HFF-Myc (cell line): ENCODE measurements around the gene ZNF550.

Experiments used
- DNase-seq: peaks from one replicate; pipeline ENCODE4 v3.0.0-alpha.2; 2011; ENCODE audit warnings: low read depth; ENCODE audit errors: extremely low read depth
- H3K4me3 ChIP-seq: replicated peaks from 2 replicates; pipeline ENCODE4 v1.5.1; 2011; ENCODE audit warnings: low read depth, mild to moderate bottlenecking, control low read depth, low read length
- TF ChIP-seq, protein P1 (sequence below): IDR thresholded peaks from 2 replicates; pipeline ENCODE4 v1.5.1; 2012; ENCODE audit warnings: mild to moderate bottlenecking, low read depth, low read length, control low read depth; ENCODE audit errors: missing control alignments

ZNF550 gene

DNA sequence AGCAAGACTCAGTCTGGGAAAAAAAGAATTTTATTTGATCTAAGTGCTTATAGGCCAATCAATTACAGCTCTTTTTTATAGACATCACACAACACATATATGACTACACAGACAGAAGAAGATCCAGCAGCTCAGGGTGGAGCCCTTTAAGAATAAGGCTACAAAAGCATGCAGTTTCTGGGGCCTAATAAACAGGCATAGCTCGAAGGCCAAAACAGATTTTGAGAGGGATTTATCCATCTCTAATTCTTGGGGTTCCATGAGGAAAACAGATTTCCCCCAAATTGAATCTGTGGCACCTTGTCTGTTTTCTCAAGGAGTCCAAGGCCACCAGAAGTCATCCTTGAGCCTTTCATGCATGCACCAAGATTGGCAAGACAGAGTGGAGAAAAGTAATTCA, 3.9 kb upstream of the ZNF550 start:
- H3K4me3 ChIP-seq = no peak overlapping the region
- no peak for DNase-seq
- TF ChIP-seq, protein P1, sequence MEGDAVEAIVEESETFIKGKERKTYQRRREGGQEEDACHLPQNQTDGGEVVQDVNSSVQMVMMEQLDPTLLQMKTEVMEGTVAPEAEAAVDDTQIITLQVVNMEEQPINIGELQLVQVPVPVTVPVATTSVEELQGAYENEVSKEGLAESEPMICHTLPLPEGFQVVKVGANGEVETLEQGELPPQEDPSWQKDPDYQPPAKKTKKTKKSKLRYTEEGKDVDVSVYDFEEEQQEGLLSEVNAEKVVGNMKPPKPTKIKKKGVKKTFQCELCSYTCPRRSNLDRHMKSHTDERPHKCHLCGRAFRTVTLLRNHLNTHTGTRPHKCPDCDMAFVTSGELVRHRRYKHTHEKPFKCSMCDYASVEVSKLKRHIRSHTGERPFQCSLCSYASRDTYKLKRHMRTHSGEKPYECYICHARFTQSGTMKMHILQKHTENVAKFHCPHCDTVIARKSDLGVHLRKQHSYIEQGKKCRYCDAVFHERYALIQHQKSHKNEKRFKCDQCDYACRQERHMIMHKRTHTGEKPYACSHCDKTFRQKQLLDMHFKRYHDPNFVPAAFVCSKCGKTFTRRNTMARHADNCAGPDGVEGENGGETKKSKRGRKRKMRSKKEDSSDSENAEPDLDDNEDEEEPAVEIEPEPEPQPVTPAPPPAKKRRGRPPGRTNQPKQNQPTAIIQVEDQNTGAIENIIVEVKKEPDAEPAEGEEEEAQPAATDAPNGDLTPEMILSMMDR = no peak

DNA sequence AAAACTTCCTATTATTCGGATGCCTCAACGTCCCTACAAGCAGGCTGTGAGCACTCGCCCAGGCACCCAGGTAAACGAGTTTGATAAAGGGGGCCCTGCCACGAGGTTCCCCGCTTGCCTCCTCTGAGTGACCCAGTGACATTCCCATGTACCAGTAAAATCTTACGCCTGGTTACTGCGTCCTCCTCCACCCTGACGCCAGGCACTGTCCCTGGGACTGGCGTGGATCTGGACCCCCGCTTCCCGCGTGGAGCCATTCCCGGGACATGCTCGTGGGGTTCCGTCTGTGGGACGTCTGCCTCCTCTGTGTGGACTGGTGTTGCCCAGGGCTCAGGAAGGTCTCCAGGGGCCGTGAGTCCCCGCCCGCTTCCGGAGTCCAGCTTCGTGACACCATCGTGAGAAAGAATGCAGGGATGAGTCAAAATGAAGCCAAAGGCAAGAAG, 407 bp upstream of the ZNF550 start:
- DNase-seq = no peak
- H3K4me3 ChIP-seq = peak overlapping the region; percentile 69
- TF ChIP-seq, protein P1 = no peak

DNA sequence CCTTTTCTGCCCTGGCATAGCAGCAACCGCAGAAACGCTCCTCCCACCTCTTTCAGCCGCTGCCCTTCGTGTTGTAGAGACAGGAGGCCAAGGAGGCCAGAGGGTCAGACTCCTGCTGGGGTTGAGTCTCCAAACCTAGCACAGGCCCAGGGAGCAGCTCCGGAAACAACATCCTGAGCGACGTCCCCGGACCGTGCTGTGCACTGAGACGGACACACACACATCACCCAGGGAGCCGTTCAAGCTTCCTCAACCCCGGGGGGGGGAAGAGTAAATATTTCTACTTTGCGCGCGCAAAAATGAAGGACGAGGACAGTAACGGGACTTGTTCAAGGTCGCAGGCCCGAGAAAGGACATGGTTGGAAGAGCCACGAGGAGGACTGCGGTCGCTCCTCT, 657 bp downstream of the ZNF550 start:
- peak overlapping the region; percentile 69 for H3K4me3 ChIP-seq

DNA sequence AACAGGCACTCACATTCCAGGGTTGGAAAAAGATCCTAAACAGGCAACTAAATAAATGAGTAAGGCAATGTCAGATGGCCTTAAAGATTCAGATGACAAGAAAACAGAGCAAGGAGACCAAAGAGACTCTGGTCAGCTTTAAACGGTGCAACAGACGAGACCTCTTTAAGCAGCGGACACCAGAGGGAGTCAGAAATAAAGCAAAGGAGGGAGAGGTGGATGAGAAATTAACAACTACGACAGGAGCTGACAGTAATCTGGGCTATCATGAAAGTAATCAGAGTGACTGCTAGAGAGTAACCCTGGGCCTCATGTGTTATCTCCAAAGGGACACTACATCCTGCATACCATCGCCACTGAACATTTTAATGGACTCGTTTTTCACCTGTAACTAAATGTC, 1.1 kb downstream of the ZNF550 start:
- TF ChIP-seq, protein P1 = peak; percentile 10
- peak overlapping the region; percentile 69 for H3K4me3 ChIP-seq
- DNase-seq = no peak

More for the DNA sequence above, 657 bp downstream of the ZNF550 start:
- no peak for DNase-seq
- TF ChIP-seq, protein P1 = no peak

DNA sequence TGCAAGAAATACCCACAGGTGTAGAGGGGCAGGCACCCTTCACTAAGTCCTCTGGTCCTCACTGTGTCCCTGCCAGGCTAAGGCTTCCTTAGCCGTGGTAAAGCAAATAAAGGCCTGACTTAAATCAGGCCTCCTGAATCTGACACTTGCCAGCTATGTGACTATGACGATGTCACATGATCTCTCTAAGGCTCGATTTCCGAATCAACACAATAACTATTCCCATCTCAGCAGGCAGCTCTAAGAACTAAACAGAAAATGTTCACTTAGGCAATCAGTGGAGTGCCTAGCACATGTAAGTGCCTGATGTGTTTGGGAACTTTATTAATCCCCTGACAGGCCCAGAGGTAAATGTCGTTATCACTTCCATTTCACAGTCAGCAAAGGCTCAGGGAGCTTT, 2.0 kb downstream of the ZNF550 start:
- no peak overlapping the region for H3K4me3 ChIP-seq
- TF ChIP-seq, protein P1 = no peak
- DNase-seq = no peak

DNA sequence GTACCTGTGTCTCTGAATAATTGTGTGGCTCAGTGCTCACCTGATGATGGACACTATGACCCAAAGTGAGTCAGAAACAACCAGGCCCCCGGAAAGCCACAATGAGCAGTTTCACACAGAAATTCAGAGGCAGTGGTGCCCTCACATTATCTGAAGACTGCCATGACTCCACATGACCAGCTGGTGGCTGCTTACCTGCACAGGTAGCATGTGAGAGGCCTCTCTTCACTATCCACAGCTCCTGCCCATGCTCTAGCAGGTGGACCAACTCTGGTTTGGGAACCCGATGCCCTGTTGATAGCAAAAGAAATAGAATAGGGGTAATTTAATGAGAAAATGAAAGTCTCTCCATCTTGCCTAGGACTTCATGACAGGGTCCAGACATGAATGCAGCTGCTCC, 7.2 kb downstream of the ZNF550 start:
- no peak overlapping the region for H3K4me3 ChIP-seq
- TF ChIP-seq, protein P1 = no peak
- DNase-seq = no peak

DNA sequence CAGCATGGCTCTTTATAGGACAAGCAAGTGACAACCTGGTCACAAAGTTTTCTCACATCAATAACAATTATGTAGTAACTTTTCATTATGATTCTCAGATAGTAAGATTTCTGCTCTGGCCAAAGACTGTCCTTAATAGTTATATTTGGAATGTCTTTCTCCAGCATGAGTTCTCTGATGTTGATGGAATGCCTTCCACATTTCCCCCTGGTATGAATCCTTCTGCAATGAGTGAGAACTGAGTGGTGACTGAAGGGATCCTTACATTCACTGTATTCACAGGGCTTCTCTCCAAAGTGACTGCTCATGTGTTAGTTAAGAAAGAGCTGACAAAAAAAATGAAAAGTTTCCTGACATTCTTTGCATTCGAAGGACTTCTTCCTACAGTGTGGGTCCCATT, 13.2 kb downstream of the ZNF550 start:
- TF ChIP-seq, protein P1 = no peak
- H3K4me3 ChIP-seq = no peak overlapping the region
- no peak for DNase-seq
